ENCODE measurements around the gene CELF4.

Gene CELF4

DNA sequence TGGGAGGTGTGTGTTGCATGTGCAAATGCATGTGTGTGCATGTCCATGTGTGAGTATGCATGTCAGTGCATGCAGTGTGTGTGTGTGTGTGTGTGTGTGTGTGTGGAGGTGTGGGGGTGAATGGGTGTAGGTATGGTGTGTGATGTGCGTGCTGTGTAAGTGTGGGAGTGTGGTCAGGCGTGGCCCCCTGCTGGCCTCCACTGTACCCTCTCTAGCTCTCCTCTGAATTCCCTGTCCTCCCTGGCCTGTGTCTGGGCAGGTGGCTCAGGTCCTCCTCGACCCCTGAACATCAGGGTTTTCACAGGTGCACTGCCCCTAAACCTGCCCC lies 230.2 kb downstream of the CELF4 start:
- no peak for DNase-seq

DNA sequence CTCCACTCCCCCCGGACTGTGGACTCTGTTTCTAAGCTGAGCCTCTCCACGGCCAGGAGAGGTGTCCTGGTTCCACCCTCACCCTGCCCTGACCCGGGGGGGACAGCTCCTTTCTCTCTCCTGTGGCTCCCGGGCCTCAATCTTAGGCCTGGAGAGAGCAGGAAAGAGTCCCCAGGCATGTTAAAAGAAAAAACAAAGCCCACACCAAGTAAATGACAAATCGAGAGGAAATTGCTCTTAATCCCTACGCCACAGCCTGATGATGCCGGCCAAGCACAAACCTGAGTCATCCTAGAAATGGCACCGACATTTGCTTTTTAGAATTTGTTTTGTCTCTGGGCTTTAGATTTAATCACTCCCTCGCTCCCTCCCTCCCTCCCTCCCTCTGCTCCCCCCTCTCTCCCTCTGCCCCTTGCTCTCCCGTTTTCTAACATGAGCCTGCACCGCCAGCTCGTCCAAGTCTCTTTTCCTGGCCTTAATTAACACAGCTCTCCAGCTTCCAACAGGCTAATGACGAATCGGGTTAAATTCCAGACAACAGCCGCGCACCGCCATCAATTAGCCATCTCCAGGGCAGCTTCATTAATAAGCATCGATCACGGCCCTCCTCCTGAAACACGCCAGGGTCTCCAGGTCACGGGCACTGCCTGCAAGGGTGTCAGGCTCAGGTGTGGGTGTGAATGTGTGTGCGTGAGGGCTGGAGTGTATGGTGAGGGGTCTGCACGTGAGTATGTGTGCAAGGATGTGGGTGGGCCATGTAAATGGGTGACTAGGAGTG lies 230.8 kb downstream of the CELF4 start:
- no peak for DNase-seq

DNA sequence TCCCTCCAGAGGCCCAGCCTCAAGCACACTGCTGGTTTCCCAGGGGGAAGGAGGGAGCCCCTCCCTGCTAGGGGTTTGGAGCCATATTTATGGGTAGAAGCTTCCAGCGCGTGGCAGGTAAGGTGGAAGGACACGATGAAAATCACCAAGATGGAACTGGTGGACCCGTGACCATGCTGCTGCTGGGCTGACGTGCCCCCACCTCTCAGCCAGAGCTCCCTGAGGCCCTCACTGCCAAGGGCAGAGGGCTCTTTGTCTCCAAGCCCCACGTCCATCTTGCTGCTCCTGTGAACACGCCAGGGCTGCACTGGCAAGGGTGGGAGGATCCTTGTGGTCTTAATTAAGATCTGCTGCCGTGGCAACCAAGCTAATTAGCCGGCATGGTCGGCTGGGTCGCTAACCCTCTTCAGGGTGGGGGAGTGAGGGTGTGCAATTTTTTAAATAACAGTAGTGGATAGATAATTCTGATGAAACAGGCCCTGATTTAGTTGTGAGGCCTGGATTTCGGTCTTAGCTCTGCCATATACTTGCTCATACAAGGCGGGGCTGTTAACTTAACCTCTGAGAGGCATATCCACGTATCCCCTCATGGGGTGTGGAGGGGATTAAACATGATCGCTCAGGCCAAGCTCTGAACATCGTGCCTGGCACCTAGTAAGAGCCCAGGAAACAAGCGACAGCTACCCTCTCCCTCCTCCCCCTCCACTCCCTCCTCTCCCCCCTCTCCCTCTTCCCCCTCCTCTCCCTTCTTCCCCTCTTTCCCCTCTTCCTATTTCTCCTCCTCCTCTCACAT lies 232.8 kb downstream of the CELF4 start:
- no peak for DNase-seq

DNA sequence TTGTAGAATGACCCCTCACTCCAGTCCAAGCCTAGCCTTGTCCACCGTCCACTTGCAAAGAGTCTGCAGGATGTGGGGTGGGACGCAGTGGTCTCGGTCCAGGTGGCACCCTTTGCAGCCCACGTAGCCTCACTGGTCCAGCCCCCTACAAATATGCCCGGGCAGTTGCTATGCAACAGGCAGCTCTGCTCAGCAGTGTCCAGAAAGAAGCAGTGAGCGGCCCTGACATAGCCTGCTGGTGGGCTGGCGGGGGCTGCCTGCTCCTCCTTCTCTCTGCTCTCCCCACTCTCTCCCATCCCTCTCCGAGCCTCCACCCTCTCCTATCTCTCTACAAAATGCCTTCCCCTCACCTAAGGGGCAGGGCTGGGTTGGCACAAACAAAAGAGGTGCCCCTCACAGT lies 233.4 kb downstream of the CELF4 start:
- DNase-seq = no peak

DNA sequence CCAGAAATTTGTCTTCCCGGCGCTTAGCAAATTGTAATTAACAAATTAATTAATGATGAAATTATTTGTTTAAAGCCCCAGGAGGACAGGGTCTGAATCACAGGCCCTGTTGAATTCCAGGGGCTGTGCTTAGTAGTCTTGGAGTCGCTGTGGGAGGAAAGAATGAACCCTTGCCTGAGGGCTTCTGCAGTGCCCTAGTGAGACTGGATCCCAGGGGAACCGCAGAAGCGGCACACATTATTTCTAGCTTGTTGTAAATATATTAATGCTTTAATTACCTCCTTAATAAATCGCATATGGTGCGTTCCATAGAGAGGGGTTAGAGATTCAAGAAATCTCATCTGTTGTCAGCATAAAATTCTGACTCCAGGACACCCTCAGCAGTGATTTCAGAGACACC lies 235.4 kb downstream of the CELF4 start:
- no peak for DNase-seq

DNA sequence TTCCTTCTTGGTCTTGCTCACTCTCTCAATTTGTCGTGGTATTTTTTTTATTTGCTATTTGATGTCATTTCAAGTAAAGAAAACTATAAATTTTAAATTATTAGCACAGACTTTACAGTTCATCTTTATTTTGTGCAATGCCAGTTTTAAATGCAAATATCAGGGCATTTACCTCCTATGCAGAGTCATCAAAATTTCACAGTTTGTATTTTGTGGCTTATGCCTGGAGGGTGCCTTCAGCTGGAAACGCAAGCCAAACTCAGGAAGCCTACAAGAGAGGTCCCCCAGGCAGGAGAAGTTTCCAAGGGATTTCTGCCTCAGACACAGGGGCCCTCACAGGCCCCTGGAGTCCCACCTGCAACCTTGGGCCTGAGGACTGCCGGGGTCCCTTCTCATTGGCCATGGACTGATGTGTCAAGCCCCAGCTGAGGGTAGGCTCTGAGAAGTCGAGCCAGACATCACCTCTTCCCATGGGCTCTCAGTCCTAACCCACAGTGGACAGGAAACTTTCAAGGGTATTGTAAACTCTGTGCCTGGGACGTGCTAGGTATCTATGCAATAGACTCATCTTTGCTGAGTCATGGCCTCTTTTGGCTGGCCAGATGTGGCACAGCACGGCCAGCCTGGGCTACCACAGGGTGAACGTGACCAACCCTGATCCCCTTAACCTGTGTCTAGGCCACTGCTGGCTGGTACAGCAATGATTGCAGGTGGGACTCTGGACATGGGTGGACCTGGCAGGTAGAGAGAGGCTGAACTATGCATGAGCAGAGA lies 236.5 kb downstream of the CELF4 start:
- DNase-seq = no peak

DNA sequence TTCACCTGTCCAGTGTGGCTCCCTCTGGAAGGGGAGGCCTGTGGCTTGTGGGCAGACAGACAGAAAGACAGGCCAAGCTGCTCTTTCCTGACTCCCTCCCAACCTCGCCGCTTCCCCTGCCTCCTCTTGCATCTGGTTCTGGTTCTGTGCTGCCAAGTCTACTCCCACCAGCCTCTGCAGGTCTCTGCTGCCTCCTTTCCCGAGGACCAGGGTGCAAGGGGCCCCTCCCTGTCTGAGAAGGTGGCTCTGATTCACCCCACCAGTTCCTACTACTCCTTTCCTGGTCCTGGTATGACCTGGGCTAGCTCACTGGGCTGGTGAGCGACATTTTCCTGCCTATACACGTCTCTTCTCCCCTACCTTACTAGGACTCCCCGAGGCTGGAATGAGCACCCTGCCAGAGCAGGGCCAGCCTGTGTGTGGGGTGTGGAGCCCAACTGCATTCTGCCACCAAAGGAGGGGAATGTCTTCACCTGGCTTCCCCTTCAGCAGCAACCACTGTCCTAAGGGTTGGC lies 238.5 kb downstream of the CELF4 start:
- no peak for DNase-seq

DNA sequence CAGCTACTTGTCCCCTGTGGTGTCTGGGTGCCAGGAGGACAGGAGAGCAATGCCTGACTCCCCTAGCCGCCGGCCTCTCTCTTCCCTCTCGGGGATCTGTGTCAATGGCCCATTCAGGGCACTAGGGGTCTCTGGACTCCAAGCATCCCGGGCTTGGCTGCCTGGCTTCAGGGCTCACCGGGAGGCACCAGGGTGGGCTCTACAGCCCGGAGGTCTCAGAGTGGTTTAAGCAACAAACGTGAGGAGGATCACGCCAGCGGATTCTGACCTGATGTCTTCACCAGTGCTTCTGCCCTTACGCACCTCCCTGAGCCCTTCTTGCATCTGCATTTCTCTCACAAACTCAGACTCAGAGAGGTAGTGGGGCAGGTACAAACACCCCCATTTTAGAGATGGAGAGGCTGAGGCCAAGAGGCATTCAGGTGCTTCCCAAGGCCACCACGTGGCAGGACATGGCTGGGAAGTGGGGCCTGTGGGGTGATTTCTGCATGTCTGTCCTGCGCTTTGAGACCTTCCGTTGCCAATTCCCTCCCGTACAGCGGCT lies 243.0 kb downstream of the CELF4 start:
- no peak for DNase-seq

DNA sequence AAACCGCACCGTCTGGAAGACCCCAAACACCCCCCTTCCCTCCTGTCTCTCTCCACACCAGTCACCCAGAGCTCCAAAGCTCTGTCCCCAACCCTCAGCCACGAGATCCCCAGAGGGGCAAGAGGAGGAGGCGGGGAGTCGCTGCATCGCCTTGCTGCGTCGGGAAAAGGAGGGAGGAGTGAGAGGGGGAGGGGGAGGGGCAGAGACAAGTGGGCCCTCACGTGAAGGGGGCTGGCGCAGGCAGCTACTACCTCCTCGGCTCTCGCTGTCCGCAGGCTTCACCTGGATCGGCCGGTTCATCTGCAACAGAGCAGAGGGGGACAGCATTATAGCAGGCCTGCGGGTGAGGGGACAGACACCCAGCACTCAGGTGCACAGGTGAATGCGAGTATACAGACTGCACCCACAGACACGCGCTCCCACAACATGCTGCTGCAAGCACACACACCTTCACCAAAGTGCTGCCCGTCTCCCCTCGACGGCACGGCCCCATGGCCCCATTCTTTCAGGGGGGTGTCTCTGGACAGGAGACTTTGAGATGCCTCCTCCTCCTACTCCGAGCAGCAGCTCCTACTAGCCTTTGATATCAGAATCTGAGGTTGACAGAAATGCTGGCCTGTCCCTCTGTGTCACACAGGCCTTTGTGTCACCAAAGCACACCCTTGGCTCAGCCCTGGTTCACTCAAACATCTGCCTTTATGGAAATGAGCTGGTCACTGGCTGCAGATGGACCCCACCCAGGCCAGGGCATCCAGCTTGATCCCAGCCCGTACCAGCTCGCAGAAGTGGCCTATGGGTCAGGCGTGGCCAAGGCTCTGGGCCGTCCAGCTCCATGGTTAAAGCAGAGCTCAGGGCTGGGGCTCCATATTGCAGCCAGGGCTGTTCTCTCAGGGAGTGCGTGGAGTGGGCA lies 243.8 kb downstream of the CELF4 start:
- no peak for DNase-seq

DNA sequence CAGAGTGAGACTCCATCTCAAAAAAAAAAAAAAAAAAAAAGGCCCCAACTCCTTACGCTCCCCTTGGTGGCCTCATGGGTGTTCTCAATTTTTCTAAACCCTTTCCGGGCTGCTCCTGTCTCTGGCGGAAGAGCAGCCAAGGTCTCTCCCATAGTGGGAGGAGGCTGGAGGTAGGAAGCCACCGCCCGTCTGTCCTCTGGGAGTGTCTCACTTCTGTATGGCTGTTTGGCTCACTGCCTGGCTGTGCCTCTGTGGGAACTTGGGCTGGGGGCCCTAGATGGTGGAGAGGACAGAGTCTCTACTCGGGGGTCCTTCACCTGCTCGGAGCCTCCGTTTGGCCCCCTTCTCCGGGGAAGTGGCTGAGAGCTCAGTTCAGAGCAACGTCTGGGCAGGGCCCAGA lies 245.3 kb downstream of the CELF4 start:
- DNase-seq = no peak

DNA sequence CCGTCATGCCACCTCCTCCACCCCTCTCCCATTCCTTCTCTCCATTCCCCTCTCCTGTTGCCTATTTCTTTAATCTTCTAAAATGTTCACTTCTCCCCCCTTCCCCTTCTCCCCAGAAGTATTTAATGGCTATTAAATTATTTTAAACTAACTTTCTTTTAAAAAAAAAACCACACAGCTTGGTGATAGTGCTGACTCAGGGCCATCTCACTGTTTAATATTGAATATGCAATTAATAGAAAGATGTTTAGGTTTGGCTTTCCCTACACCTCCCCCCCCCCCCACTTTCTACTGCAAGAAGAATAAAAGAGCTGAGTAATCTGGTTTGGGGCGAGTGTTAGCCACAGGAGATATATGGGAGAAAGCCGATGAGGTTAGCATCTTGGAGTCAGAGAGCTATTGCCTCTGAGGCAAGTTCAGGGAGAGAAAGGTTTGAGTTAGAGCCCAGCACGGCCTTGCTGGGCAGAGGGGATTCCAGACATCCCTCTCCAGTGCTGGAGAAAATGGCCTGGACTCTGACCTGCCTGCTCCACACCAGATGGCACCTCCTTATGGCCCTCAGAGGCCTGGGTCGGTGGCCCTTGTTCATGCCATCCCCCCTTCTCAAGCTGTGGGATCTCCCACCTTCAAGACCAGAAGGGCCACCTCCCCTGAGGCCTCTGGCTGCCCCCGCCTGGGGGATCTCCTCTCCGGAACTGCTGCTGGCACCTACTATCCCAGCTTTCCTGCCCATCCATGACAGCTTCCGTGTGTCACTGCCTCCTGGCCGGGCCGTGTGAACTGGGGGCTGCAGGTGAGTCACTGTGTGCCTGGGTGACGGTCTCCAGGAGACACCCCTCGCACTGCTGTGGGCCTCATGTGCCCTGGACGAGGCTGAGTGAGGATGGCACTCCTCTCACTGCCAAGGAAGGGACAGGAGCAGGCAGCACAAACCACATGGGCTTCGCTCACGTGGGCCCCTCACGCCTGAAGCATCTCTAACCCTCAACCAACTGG lies 246.9 kb downstream of the CELF4 start:
- DNase-seq = no peak

DNA sequence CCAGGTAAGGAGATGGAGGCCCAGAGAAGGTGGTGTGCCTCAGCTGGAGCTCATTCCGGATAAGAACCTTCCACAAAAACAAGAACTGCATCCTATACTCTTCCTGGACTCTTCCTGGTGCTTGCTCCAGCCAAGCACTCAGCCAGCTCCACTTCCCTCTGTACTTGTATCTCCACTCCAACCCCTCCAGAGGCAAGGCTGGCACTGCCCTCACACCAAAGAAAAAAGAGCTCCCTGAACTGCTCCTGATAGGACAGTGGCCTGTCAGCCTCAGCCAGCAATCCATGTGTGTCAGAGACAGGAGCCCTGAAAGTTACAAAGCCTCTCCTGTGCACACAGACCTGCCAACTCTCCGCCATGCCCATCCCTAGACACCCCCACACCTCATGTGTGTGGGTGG lies 248.1 kb downstream of the CELF4 start:
- no peak for DNase-seq

DNA sequence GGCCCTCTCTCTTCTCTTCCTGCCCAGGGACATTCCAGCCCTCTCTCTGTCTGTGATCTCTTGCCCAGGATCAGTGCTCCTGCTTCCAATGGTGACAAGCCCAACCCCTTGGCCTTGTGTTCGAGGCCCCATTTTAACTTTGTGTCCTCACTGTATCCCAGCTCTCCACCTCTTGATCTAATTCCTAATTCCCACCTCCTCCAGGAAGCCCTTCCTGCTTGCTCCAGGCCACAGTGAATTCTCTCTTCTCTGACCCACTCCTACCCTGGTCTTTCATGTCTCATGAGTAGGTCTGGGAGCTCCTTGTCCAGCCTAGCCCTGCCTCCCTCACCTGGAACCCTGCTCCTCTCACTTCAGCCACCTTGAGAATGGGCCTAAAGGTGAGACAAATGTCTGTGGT lies 249.1 kb downstream of the CELF4 start:
- no peak for DNase-seq

DNA sequence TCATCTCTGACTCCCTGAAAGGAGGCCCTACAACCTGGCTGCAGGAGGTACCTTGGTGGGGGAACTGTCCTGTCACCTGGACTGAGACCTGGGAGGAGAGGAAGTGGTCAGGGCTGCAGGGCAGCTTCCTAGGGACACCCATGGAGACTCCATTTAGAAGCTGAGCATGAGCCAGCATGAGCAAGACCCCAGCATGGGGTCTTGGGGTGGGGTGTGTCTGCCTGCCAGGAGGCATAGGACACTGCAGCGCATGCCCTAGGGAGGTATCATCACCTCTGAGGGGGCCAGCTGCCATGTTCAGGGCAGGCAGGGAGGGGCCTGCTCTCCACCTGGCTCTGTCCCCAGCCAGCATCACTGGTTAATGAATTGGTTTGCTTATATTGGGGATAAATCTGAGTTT lies 249.7 kb downstream of the CELF4 start:
- DNase-seq = no peak

DNA sequence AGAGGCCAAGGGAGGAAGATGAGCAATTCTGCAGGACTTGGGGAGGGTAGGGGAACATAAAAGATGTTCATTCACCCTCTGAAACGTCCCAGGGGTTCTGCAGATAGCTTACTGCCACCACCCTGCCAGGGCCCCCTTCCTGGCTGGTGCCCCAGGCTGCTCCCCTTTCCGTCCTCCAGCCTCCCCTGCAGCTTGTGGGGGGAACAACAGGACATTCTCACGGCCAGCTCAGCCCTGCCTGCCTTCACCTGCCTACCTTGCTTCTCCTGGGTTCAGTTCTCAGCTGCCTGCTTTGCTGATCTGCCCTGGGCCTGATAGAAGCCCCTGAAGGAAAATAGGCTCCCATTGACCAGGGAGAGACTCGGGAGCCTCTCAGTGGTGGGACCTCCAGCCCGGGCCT lies 251.1 kb downstream of the CELF4 start:
- no peak for DNase-seq

DNA sequence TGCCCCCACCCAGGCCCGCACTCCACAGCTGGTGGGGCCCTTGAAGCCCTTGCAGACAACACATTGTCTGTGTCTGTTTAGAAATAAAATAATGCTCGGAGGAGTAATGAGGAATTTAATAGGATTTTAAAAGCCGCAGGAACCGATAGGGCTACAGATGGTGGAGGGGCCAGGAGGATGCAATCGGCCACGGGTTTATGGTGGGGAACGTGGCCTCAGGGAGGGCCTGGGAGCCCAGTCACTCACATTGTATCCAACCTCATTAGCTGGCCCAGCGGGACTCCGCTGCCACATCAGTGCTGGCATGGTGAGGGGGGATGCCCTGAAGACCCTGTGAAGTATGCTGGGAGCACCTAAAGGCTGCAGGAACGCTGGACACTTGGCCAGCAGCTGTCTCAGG lies 252.0 kb downstream of the CELF4 start:
- no peak for DNase-seq

DNA sequence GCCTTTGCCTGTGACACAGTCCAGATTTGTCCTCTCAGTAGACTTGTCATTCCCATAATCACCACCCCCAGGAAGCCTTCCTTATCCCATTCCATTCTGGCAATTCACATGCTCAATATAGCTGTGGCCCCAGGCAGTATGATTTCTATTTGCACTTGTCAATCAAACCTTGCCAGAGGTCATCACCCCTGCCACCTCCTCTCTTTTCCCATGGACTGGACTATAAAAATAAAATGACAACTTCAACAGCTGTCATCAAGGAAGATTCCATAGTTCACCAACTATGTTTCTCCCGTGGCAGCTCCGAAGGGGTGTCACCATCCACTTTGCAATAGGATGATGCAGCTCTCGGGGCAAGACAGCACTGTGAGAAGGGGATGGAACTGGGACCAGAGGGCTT lies 255.7 kb downstream of the CELF4 start:
- no peak for DNase-seq

DNA sequence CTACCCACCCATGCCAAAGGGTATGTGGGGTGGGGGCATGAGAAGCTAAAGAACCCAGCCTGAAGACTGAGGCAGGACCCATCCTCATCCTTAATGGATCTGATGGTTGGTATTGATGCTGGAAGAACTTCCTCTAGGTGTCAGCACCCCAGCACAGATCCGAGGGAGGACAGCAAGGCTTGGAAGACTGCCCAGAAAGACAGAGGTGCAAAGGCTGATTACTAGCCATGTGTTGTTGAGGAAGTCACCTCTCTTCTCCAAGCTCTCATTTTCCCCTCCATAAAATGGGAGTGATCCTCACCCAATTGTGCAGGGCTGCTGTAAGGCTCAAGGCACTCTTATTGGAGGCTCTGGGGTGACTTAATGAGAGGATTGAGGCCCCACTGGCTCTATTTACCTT lies 256.5 kb downstream of the CELF4 start:
- no peak for DNase-seq

DNA sequence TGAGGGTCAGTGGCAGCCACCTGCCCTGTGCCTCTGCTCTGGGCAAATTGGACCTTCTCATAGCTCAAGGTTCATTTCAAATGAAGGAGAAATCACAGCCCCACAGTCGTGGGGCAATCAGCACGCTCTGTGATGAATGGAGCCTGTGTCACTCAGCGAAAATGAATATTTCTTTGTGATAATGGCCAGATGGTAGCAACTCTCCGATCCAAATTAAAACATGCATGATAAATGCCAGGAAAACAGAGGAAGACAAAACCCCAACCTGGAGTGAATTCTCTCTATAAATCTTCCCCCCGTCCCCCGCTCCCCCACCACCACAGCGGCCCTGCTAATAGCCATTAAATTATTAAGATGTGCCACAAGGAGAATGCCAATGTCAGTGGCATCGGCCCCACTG lies 258.4 kb downstream of the CELF4 start:
- DNase-seq = no peak

DNA sequence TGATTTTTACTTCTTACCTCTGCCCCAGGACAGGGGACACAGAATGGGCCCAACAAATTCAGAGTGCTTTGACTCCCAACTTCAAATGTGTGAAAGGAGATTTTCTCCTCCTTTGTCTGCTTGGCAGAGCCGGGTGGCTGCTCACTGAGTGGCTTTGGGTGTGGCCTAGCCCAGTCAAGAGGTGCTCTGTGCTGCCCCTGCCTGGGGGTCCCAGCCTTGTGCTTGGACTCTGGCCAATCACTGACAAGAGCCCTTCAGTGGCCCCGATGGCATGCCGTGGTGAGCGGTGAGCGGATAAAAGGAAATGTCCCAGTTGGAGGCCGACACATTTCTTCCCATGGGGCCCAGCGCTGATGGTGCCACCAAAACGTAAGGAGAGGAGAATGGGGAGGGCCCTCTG lies 259.2 kb downstream of the CELF4 start:
- no peak for DNase-seq

DNA sequence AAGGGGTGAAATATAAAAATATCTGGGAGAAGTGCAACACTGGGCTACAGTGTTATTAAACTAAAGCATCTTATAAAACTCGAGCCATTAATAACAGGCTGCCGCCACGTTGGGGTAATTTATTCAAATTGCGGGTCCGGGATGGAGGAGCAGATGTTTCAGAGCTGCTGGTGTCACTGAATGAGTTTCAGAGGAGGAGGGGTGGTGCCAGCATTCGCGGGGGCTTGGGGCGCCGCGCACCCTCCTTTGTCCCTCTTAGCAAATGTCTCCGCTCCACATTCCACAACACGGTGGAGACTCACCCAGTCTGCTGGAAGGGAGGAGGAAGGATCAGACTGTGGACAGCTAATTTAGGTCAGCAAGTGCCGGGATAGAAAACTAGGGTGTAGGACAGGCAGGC lies 260.5 kb downstream of the CELF4 start:
- DNase-seq = no peak

Measured in activated T-cell treated with anti-CD3 and anti-CD28 coated beads for 4 hours (primary cell).